ENCODE data around the gene GMDS.

The GMDS gene

GRCh38 chr6:1729750-1730140, 515.7 kb downstream of the GMDS start:
- Histone ChIP-seq H3K9me2 (replicated peaks; ENCODE audit: insufficient read depth, low read length) (no peaks in the 10 kb centered on the region), H2AFZ (ENCODE audit: low read length) (no peak overlapping the region), H3K4me2 (ENCODE audit: low read depth, low read length) (no peak overlapping the region), H3K4me3 (ENCODE audit: low read length) (no peak overlapping the region), H3K9me3 (replicated peaks; ENCODE audit: insufficient read depth, low read length) (no peaks in the 10 kb centered on the region), H4K20me1 (ENCODE audit: insufficient read depth, low read length) (no peaks in the 10 kb centered on the region), H3K79me2 (ENCODE audit: low read length) (no peaks in the 10 kb centered on the region), H3K27me3 (replicated peaks; ENCODE audit: insufficient read depth, low read length) (no peaks in the 10 kb centered on the region), H3K9ac (ENCODE audit: low read length) (no peak overlapping the region), H3F3A (ENCODE audit: insufficient read depth, low read length) (no peaks in the 10 kb centered on the region), H3K27ac (ENCODE audit: low read length) (no peak overlapping the region), H3K36me3 (replicated peaks; ENCODE audit: insufficient read depth, low read length) (no peaks in the 10 kb centered on the region), H3K4me1 (ENCODE audit: low read length) (no peaks in the 10 kb centered on the region)
- no peak for TF ChIP-seq EZH2 (optimal IDR thresholded peaks at IDR 0.05; ENCODE audit: low read depth, low read length)
- TF ChIP-seq CTCF (IDR thresholded peaks at IDR 0.05; ENCODE audit: low read length), result no peak
- TF ChIP-seq EZH2phosphoT487 (IDR thresholded peaks at IDR 0.05; ENCODE audit: low read length), result no peak
- no peak for DNase-seq

- H3K9me3 ChIP-seq (replicated peaks; ENCODE audit: insufficient read depth, low read length), result no peaks in the 10 kb centered on the region
- no peaks in the 10 kb centered on the region for H3K79me2 ChIP-seq (ENCODE audit: low read length)
- no peak for DNase-seq
Observed at GRCh38 chr6:1729133-1729749, 516.2 kb downstream of the GMDS start.

DNA sequence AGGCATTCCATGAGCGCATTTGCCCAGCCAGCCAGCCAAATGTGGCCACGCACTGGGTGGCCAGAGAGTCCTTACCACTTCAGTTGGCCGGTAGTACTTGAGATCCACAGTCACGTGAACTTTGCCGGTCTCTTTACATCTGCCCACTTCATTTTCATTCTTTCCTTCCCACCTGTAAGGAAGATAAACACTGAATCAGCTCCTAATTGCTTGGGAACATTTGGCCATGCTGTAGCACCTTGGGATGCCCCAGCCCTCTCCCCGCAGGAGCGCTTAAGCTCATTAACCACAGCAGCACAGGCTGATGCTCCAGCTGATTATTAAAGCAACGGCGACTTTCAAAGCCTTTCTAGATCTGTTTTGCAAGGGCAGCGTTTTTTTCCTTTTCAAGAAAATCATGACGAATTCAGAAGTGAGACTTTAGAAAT, 519.0 kb downstream of the GMDS start:
- Histone ChIP-seq H2AFZ (ENCODE audit: low read length) (no peak overlapping the region), H3F3A (ENCODE audit: insufficient read depth, low read length) (no peaks in the 10 kb centered on the region), H3K4me2 (ENCODE audit: low read depth, low read length) (no peak overlapping the region), H3K9me2 (replicated peaks; ENCODE audit: insufficient read depth, low read length) (no peaks in the 10 kb centered on the region), H3K27ac (ENCODE audit: low read length) (no peak overlapping the region), H4K20me1 (ENCODE audit: insufficient read depth, low read length) (no peaks in the 10 kb centered on the region), H3K79me2 (ENCODE audit: low read length) (no peaks in the 10 kb centered on the region), H3K9ac (ENCODE audit: low read length) (no peak overlapping the region), H3K4me3 (ENCODE audit: low read length) (no peak overlapping the region), H3K9me3 (replicated peaks; ENCODE audit: insufficient read depth, low read length) (no peaks in the 10 kb centered on the region), H3K4me1 (ENCODE audit: low read length) (no peaks in the 10 kb centered on the region), H3K36me3 (replicated peaks; ENCODE audit: insufficient read depth, low read length) (no peaks in the 10 kb centered on the region), H3K27me3 (replicated peaks; ENCODE audit: insufficient read depth, low read length) (no peaks in the 10 kb centered on the region)
- TF ChIP-seq EZH2 (optimal IDR thresholded peaks at IDR 0.05; ENCODE audit: low read depth, low read length) (no peak), CTCF (IDR thresholded peaks at IDR 0.05; ENCODE audit: low read length) (no peak), EZH2phosphoT487 (IDR thresholded peaks at IDR 0.05; ENCODE audit: low read length) (no peak)
- DNase-seq, result no peak

More at GRCh38 chr6:1729133-1729749, 516.2 kb downstream of the GMDS start:
- Histone ChIP-seq H3K27ac (ENCODE audit: low read length) (no peak overlapping the region), H4K20me1 (ENCODE audit: insufficient read depth, low read length) (no peaks in the 10 kb centered on the region), H3K4me2 (ENCODE audit: low read depth, low read length) (no peak overlapping the region), H3K27me3 (replicated peaks; ENCODE audit: insufficient read depth, low read length) (no peaks in the 10 kb centered on the region), H3F3A (ENCODE audit: insufficient read depth, low read length) (no peaks in the 10 kb centered on the region), H2AFZ (ENCODE audit: low read length) (no peak overlapping the region), H3K9me2 (replicated peaks; ENCODE audit: insufficient read depth, low read length) (no peaks in the 10 kb centered on the region), H3K4me1 (ENCODE audit: low read length) (no peaks in the 10 kb centered on the region), H3K9ac (ENCODE audit: low read length) (no peak overlapping the region), H3K36me3 (replicated peaks; ENCODE audit: insufficient read depth, low read length) (no peaks in the 10 kb centered on the region), H3K4me3 (ENCODE audit: low read length) (no peak overlapping the region)
- no peak for TF ChIP-seq CTCF (IDR thresholded peaks at IDR 0.05; ENCODE audit: low read length)
- no peak for TF ChIP-seq EZH2 (optimal IDR thresholded peaks at IDR 0.05; ENCODE audit: low read depth, low read length)
- TF ChIP-seq EZH2phosphoT487 (IDR thresholded peaks at IDR 0.05; ENCODE audit: low read length), result no peak
